Activated CD4-positive, alpha-beta T cell treated with anti-CD3 and anti-CD28 coated beads for 48 hours (primary cell): ENCODE measurements around the gene MAST4.
"Not testable (repeated sequence)": the region's sequence is repeated elsewhere in the genome, so short reads cannot be mapped to it uniquely, and the experiment has no call there.

Experiments
- DNase-seq: peaks from one replicate; pipeline ENCODE4 v3.0.0-alpha.2; 2020

Gene MAST4

DNA sequence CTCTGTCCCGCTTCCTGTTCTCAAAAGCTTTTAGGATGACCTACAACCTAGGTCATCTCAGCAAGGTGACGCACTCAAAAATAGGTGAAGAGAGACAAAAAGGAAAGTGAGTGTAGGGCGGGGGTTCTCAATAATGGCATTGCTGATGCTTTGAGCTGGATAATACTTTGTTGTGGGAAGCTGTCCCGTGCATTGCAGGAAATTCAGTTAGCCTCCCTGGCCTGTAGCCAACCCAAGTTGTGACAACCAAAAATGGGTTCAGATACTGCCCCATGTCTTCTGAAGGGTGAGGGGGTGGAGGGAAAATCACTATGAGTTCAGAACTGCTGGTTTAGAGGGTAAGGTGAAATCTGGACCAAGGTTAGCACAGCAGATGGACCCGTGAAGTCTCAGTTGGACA lies 151.4 kb downstream of the MAST4 start:
- DNase-seq, result no peak

DNA sequence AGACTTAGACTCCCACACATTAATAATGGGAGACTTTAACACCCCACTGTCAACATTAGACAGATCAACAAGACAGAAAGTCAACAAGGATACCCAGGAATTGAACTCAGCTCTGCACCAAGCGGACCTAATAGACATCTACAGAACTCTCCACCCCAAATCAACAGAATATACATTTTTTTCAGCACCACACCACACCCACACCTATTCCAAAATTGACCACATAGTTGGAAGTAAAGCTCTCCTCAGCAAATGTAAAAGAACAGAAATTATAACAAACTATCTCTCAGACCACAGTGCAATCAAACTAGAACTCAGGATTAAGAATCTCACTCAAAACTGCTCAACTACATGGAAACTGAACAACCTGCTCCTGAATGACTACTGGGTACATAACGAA lies 156.5 kb downstream of the MAST4 start:
- DNase-seq, result not testable (repeated sequence)

DNA sequence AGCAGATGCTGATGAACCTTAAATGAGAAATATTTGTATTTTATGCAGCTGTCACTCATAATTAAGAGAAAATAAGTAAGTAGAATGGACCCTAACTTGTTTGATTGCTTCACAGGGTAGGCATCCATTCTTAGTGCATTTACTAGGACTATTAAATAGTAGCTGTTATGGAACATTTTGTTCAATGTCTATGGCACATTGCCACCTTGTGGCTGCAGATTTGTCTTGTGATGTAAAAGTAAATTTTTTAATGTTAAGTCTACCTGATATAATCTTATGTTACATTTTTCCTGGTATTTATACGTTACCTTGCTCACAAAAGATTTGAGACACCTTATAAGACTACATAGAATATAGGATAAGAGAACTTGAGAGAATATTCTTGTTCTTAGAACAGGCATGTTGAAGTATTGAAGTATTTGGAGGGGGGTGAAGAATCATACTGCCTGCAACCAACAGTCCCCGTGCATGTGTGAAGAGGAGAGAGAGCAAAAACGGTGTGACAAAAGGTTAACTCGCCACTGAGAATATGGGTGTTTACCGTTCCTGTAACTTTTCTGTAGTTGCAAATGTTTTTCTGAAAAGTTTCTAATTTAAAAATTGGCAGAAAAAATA lies 161.1 kb downstream of the MAST4 start:
- DNase-seq, result peak; percentile 47

DNA sequence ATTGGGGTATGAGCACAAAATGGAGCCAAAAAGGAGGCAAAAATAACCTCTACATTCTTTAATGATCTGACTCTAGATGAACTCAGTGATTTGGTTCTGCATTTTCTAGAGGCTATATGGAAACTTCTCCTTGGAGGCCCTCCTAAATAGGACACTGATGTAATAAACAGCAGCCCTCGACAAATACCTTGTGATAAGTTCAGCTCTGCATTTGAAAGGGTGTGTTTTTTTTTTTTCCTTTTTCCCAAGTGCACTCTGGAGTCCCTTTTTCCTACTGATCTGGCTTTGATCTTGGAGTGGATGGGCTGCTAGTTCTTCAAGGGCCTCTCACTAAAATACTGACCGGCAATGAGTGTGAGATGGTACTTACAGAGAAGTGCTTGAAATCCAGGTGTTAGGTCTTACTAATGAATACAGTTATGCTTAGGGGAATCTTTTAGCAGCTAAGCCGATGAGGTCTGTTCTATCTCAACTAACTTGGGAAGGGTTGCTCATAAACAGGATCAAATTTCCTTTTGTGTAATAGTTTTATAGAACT lies 161.7 kb downstream of the MAST4 start:
- no peak for DNase-seq

GRCh38 chr5:66769030-66769733 lies 173.0 kb downstream of the MAST4 start:
- DNase-seq, result no peak

DNA sequence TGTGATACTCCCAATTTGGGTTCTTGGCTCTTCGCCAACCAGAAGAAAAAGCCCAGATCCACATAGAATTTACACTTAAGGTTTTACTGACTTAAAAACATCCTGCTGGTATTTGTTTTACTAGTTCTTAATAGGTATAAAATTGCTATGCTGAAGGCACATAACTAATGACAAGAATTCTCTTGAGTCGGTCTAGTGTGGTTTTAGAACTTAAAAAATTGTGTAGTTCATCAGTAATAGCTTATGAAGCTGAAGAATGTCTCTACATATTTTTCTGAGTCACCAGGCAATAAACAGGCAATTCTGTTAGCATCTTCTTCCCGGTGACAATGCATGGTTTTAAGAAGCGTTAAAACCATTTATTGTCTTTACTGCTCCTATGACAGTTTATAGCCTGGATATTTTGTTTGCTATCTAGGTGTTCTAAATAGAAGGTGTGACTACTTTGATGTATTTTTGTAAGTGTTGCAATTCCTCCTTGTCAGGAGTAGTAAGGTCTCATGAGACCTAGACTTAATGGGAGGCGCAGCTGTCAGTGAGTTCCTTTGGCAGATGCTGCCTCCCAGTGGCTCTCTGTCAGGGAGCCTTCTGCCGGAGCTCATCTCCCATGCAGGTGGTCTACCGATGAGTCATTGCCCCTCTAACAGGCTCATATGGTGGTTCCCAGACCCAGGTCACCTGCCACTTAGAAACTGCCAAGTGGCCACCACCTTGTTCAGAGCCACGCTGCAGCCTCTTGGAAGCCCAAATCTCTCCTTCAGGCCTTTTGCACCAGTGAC lies 173.8 kb downstream of the MAST4 start:
- DNase-seq, result no peak

DNA sequence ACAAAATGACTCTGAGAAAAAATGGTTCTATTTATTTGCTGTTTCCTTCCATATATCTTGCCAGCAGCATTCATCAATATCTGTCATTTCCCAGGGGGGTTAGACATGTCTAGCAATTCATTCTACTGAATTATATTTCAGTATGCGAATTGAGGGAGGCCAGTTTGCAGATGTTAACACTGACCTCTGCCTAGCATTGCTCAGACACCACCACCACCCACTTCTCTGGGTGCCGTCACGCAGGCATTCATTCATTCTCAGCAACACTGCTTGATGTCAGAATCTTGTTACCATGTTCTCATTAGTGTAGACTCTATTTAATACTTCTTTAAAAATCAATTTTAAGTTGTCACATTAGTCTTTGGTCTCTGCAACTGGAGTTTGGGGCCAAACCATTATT lies 181.7 kb downstream of the MAST4 start:
- DNase-seq, result no peak

GRCh38 chr5:66779528-66779927 lies 183.3 kb downstream of the MAST4 start:
- DNase-seq, result no peak

DNA sequence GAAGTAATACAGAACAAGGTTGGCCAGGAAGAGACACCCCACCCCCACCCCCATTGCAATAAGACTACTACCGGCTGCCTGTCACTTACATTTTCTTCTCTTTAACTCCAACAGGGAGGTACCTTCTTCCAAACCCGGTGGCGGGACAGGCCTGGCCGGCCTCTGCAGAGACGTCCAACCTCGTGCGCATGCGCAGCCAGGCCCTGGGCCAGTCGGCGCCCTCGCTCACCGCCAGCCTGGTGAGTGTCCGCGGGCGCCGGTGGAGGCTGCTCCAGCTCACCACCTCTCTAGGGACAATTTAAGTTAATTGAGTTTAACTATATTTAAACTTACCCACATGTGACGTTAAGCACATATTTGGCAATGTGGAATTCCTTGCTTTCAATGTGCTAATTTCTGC lies 192.4 kb downstream of the MAST4 start:
- DNase-seq, result no peak

DNA sequence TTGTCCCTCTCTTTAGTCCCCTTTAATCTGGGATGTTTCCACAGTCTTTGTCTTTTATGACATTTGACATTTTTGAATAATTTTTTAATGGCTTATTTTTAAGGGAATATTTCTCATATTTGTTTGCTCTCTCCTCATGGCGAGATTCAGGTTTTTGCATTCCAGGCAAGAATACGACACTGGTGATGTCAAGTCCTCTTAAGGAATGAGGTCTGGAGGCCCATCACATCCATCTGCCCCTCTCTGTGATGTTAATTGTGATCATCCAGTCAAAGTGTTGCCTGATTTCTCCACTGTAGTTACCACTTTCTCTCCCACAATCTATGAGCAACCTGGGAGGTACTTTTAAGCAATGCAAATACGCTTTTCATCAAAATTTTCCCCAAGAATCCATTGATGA lies 193.2 kb downstream of the MAST4 start:
- no peak for DNase-seq

DNA sequence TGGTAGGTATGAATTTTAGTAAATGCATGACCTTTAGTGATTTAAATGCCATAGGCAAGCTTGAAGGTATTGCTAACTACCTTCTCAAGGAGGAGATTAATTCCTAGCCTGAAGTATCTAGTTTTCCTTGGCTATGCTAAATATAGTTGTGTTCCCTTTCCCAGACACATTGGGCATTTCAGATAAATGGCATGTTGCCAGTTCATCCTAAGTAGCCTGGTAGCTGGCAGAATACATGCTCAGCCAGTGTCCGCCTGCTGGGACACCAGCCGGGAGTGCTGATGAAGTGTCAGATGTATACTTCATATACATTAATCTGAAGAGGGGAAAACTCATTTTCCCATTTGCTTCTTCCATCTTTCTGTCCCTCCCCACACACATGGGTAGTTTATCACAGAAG lies 196.9 kb downstream of the MAST4 start:
- DNase-seq, result no peak

GRCh38 chr5:66795682-66796081 lies 199.5 kb downstream of the MAST4 start:
- DNase-seq, result no peak

- DNase-seq, result no peak
Observed at GRCh38 chr5:66796305-66797292, 200.4 kb downstream of the MAST4 start.

GRCh38 chr5:66802941-66803340 lies 206.7 kb downstream of the MAST4 start:
- no peak for DNase-seq

GRCh38 chr5:66805514-66806430 lies 209.6 kb downstream of the MAST4 start:
- no peak for DNase-seq

DNA sequence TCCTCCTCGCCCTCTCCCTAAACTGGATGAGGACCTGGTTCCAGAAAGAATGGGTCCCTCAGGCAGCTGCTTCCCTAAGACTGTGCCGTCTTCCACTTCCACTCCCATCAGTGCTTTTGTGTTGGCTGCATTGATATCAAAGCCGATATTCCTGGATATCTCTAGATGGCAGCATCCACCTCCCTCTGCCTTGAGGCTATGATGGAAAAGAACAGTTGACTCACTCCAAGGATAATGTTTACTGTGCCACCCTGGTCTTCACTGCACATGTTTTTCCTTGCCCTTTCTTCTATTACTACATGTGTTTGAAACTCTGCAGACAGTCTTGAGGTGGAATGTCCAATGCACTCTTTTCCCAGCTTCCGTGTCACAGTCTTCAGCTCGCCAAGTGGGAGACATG lies 211.6 kb downstream of the MAST4 start:
- DNase-seq, result no peak

- no peak for DNase-seq
Observed at GRCh38 chr5:66808663-66809062, 212.5 kb downstream of the MAST4 start.

DNA sequence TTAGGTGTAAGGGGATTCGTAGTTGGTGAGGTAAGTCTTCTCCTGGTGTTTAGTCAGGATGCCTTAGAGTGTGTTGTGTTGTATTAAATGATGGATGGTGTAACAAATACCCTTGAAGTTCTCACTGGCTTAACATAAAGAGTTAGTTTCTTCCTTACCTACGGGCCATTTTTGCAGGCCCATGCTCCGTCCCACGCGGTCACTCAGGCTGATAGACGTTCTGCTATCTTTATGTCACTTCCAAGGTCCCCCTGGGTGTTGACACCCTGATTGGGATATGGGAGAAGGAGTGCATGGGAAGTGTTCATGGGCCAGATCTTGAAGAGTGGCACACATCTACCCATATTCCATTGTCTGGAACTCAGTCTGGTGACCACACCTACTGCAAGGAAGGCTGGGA lies 214.0 kb downstream of the MAST4 start:
- no peak for DNase-seq

GRCh38 chr5:66810848-66811261 lies 214.7 kb downstream of the MAST4 start:
- no peak for DNase-seq

GRCh38 chr5:66812291-66812690 lies 216.1 kb downstream of the MAST4 start:
- no peak for DNase-seq

GRCh38 chr5:66813306-66813705 lies 217.1 kb downstream of the MAST4 start:
- DNase-seq, result no peak
